NCI-H1417 (cell line): ENCODE data around the gene SLC19A3.
A peak's percentile ranks its signal among the peaks of the same experiment; 100 is the strongest.
"Not testable (repeated sequence)": the region's sequence is repeated elsewhere in the genome, so short reads cannot be mapped to it uniquely, and the experiment has no call there.

Experiments
- DNase-seq, 3 experiments: peaks; one replicate each; lab custom pipeline; 2025; lab: John Stamatoyannopoulos, UW

SLC19A3 gene

DNA sequence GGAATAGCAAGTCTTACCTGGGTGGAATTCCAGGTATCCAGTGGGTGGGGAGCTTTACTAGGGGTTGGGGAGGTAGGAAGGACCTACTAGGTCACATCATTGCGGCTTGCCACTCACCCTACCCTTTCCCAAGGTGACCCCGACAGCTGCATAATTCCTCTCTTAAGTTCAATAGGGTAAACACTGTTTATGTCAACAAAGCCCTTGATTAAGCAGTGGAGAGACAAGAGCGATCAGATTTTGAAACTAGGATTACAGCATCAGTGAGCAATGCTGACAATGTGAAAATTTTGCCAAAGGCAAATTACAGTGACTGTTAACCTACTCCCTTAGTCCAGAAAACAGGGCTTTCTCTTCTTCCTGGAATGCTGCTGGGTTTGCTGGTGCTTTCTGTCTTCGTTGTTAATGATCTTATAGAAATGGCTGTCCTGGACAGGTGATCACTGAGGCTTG, 14.5 kb downstream of the SLC19A3 start:
- peak in 1 of 3 experiments; percentile 25 for DNase-seq

GRCh38 chr2:227701556-227701955, 16.3 kb downstream of the SLC19A3 start:
- DNase-seq = no peak

DNA sequence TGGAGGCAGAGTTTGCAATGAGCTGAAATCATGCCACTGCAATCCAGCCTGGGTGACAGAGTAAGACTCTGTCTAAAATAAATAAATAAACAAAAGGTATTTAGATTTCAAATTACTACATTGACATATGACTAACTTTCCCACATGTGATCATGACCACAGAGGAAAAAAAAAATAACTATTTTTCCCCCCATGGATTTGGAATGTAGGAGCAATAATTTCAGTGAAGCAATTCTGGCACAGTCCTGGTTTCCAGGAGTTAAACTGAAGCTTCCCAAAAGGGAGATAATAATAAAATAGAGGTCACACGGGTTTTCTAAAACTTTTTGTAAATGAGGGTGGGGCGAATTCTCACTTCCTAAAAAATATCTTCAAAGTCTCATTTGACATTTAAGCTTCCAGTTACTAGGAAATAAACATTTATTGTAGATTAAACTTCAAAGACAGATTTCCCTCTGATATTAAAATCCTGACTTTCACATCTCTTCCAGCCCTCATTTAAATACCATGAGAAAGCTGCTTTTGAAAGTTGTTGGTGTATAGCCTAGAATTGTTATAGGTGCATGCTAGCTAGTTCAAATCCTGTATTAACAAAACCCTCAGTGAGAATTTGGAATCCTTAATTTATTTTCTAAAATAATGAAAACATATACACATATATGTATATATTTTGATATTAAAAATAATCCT, 20.7 kb downstream of the SLC19A3 start:
- DNase-seq = no peak

- DNase-seq = no peak
Observed at GRCh38 chr2:227687189-227687588, 30.6 kb downstream of the SLC19A3 start.

DNA sequence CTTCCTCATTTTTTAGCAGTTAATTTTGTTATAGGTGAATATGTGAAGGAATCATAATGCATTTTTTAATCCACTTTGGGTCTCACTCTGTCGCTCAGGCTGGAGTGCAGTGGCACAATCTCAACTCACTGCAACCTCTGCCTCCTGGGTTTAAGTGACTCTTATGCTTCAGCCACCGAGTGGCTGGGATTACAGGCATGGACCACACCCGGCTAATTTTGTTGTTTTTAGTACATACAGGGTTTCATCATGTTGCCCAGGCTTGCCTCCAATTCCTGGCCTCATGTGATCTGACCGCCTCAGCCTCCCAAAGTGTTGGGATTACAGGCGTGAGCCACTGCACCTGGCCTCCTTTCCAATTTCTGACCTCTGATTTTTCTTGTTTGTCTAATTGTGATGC, 33.6 kb downstream of the SLC19A3 start:
- DNase-seq = no peak

DNA sequence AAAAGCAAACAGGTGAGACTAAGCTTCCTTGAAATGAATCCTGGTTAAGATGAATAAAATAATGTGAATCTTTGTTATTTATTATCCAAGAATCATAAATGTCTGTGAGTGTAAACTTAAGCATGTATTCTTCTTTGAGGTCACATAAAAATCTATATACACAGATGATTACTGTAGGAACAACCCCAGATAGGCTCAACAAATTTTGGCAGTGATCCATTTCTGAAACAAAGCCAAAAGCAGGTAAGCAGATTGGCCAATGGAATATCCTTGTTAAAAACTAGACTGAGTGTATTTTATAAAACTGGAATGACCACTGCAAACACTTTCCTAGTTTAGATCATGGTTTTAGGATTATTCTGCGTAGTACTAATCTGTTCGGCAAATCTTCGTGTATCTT, 39.9 kb downstream of the SLC19A3 start:
- DNase-seq = no peak

DNA sequence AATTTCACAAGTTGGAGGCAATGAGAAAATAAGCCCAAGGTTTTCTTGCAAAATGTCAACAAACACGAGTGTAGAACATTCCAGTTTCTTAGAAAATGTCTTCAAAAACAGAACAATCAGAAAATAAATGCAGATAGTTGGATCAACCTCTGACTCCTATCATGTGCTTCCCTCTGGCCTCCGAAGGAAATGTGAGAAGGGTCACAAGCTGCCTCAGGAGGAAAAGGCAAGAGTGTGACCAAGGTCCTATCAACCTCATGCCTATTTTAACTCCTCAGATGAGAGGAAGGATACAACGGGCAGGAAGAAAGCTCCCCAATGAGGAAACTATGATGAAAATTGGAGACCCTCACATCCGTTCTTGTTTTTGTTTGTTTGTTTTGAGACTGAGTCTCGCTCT, 43.3 kb downstream of the SLC19A3 start:
- no peak for DNase-seq

DNA sequence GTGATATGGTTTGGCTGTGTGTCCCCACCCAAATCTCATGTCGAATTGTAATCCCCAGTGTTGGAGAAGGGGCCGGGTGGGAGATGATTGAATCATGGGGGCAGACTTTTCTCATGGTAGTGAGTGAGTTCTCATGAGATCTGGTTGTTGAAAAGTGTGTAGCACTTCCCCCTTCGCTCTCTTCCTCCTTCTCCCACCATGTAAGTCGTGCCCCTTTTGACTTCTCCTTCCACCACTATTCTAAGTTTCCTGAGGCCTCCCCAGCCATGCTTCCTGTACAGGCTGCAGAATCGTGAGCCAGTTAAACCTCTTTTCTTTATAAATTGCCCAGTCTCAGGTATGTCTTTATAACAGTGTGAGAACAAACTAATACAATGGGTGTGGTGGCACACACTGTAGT, 44.2 kb downstream of the SLC19A3 start:
- not testable (repeated sequence) for DNase-seq

DNA sequence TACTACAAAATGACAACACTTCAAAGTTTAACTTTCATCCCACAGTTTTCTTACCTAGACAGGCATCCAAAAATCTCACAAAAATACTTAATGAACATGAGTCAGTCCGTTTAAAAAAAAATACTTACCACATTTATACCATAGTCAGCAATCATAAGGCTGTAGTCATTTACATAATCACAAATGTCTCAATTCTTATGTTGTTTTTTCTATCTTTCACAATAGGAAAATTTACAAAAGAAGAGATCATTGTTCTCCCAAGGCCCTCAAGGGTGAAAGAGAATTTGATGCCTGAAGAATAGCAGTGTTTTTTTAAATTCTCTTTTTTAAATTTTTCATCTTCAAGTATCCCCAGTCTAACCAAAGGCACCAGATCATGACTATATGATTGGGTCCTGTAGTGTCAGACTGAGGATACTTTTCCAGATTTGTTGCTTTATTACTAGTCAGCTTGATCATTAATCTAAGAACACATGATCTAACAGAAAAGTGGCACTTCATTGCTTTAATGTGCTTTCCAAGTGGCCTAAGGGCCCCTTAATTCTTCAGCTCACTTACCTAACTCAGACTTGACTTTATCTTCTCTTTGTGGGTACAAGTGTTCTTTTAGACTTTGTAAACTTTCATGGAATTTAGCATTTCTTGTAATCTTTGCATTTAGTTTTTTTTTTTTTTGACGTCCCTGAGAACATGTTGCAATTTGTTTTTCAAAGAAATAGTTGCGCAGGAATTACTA, 46.5 kb downstream of the SLC19A3 start:
- DNase-seq = no peak

DNA sequence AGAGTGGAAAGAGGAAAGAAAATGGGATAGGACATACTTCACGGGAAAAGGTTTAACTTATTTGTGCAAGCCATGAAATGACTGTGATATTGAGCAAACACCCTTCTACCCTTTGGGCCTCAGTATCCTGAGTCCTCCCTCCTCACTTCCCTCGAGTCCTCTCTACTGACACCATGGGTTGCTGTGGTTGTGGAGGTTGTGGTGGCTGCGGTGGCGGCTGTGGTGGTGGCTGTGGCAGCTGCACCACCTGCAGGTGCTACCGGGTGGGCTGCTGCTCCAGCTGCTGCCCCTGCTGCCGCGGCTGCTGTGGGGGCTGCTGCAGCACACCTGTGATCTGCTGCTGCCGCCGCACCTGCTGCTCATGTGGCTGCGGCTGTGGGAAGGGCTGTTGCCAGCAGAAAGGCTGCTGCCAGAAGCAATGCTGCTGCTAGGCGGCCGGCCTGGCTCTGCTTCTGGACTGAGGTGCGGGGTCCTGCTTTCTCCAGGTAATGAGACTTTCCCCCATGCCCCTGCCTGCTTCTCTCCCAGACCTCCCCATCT, 51.1 kb downstream of the SLC19A3 start, which contains the start of gene SCYGR5:
Gene SCYGR5, plus strand, starts transcription at position 174 of the 540 bp plus-strand sequence. Its CDS starts 0 bp downstream, at position 174.
- DNase-seq = not testable (repeated sequence)

GRCh38 chr2:227665189-227665940, 52.5 kb downstream of the SLC19A3 start:
- no peak for DNase-seq

GRCh38 chr2:227661827-227662226, 56.0 kb downstream of the SLC19A3 start:
- DNase-seq = no peak

DNA sequence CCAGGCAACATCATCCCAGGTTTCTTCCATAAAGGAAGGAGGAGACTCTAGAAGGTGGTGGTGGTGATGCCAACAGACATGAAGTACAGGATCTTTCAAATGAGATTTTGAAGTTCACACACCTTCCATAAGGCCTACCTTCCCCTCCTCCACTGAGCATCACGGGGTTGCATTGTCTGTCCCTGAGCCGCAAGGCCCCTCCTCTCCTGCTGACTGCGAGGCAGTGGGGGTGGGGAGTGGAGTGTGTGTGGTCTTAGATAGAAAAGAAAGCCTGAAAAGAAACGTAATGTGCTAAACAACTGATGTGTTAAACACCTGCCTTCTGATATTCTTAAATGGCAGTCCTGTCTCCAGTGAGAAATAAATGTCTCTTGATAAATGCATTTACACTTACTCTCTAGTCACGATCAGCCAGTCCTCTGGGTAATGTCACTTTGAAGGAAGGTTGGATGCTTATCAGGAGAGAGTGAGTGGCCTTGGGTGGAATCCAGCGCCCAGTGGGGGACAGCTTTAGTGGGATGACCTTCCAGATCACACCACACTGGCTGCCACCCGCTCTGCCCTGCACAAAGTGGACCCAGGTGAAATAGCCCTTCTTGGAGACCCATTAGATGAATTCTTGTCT, 56.7 kb downstream of the SLC19A3 start:
- no peak for DNase-seq

- DNase-seq = no peak
Observed at GRCh38 chr2:227657199-227657845, 60.5 kb downstream of the SLC19A3 start.

DNA sequence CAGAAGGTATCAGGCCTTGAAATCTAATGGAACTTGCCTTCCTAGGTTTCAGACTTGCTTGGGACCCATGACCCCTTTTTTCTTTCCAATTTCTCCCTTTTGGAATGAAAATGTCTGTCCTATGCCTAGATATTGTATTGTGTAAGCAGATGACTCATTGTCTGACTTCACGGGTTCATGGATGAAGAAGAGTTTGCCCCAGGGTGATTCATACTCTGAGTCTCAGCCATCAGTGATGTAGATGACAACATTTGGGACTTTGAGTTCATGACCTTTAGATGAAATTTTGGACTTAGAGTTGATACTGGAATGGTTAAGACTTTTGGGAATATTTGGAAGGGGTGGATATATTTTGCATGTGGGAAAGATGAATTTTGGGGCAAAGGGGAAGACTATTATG, 62.4 kb downstream of the SLC19A3 start:
- DNase-seq = no peak

DNA sequence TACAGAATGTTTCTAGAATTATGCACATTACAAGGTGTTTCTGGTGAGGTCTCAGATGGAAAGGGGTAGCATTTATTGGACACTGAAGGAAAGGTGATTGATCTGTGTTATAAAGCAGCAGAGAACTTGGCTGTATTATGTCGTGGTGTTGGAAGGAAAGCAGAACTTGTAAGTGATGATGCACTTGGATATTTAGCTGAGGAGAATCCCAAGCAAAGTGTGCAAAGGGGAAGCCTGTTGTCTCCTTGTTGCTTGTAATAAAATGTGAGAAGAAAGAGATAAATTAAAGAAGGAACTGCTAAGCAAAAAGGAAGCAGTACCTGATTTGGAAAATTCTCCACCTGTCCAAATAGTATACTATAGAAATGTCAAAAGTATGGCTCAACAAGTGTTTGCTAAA, 63.4 kb downstream of the SLC19A3 start:
- no peak for DNase-seq

DNA sequence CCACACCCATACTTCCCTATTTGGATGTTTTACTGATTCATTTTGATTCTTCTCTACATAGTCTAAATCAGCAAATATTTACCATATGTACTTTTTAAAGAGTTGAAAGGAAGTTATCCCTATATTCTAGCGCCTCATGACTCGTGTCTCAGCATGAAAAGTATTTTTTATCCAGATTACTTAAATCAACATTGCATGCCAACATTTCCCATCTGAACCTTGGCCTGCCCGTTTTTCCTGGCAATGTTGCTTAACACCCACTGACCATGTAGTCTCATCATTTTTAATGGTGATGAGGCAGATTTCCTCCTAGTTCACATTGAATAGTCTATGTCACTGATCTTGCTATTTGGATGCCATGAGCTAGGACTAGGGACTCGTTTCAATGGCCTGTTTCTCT, 64.4 kb downstream of the SLC19A3 start:
- no peak for DNase-seq

DNA sequence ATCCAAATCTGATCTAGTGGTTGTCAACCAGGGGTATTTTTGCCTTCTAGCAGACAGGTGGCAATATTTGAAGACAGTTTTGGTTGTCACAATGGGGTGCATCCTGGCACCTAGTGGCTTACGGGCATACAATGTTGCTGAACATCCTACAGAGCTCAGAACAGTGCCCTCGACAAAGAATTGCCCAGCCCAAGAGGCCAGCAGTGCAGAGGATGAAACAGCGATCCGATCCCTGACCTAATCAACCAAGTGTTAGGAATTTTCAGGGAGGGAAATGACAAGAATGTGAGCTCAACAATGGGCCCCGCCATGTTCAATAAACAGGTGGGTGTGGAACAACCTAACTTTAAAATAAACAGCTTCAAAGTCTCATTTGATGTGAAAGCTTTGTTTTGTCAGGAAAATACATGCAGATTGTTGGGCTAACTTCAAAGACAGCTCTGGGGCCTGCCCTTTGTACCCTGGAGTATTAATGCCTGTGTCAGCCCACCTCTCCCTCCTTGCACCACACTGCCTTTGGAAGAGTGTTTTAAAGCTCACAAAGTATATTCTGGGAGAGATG, 73.8 kb downstream of the SLC19A3 start:
- DNase-seq = no peak

GRCh38 chr2:227642656-227643055, 75.2 kb downstream of the SLC19A3 start:
- no peak for DNase-seq

DNA sequence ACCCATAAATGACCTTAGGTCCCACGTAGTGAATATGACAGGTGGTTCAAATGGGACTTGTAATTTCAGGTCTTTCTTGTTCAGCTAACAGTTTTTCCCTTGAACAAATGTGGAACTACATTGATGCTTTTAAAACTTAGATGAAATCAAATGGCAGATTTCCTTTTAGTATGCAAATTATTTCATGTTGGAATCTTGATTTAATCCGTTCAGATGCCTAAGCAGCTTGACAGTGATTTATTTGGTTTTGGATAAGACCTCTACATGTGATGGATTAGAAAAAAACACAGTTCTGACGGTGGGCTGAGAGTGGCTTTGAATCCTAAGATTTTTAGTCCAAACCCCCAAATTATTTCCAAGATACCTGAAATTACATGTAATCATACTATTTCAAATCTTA, 83.6 kb downstream of the SLC19A3 start:
- no peak for DNase-seq
